GM23248 (cell line): ENCODE results near the gene SMC1B. TPM values are rescaled to one million over a fixed set of nuclear protein-coding genes. Genes with fewer than 3 reads are reported as not detected.

ENCODE experiments used
- DNase-seq: peaks from one replicate; pipeline ENCODE4 v3.0.0-alpha.2; 2015
- H2AFZ ChIP-seq: fragments of 200-600 bp; sonication (generic); 2 replicates; pipeline ENCODE4 v1.6.1; 2016; ENCODE audit warnings: antibody characterized with exemption
- H3F3A ChIP-seq: fragments of 200-600 bp; sonication (generic); 2 replicates; pipeline ENCODE4 v1.6.1; 2016; ENCODE audit warnings: mild to moderate bottlenecking, antibody characterized with exemption, mixed run types; ENCODE audit not compliant: insufficient read depth
- H3K27ac ChIP-seq: fragments of 200-600 bp; sonication (generic); 2 replicates; pipeline ENCODE4 v1.5.1; 2016; ENCODE audit warnings: mild to moderate bottlenecking
- H3K27me3 ChIP-seq: fragments of 200-600 bp; sonication (generic); replicated peaks from 2 replicates; pipeline ENCODE4 v1.6.1; 2016; ENCODE audit warnings: mild to moderate bottlenecking; ENCODE audit not compliant: insufficient read depth
- H3K36me3 ChIP-seq: fragments of 200-600 bp; sonication (generic); 2 replicates; pipeline ENCODE4 v1.6.1; 2016; ENCODE audit warnings: low read depth, mild to moderate bottlenecking
- H3K4me1 ChIP-seq: fragments of 200-600 bp; sonication (generic); 2 replicates; pipeline ENCODE4 v1.6.1; 2016; ENCODE audit warnings: mild to moderate bottlenecking; ENCODE audit not compliant: insufficient read depth
- H3K4me2 ChIP-seq: fragments of 200-600 bp; sonication (generic); one replicate; pipeline ENCODE4 v1.6.1; 2016; ENCODE audit warnings: mild to moderate bottlenecking; ENCODE audit not compliant: unreplicated experiment
- H3K4me3 ChIP-seq: fragments of 200-600 bp; sonication (generic); 2 replicates; pipeline ENCODE4 v1.5.1; 2016; ENCODE audit warnings: mild to moderate bottlenecking
- H3K79me2 ChIP-seq: fragments of 200-600 bp; sonication (generic); 2 replicates; pipeline ENCODE4 v1.6.1; 2016; ENCODE audit warnings: mild to moderate bottlenecking; ENCODE audit not compliant: insufficient read depth
- H3K9ac ChIP-seq: fragments of 200-600 bp; sonication (generic); 2 replicates; pipeline ENCODE4 v1.6.1; 2016; ENCODE audit warnings: mild to moderate bottlenecking
- H3K9me2 ChIP-seq: fragments of 200-600 bp; sonication (generic); 2 replicates; pipeline ENCODE4 v1.6.1; 2016; ENCODE audit warnings: mixed run types, mild to moderate bottlenecking, moderate library complexity; ENCODE audit not compliant: insufficient read depth
- H3K9me3 ChIP-seq: fragments of 200-600 bp; sonication (generic); one replicate; pipeline ENCODE4 v1.6.1; 2017; ENCODE audit warnings: low read depth
- H4K20me1 ChIP-seq: fragments of 200-600 bp; sonication (generic); 2 replicates; pipeline ENCODE4 v1.6.0; 2016; ENCODE audit not compliant: insufficient read depth
- EZH2 ChIP-seq: fragments of 200-600 bp; sonication (generic); IDR thresholded peaks from 2 replicates; pipeline ENCODE4 v1.6.1; 2018; ENCODE audit warnings: antibody characterized with exemption, mild to moderate bottlenecking; ENCODE audit not compliant: insufficient read depth, poor library complexity, severe bottlenecking
- EZH2phosphoT487 ChIP-seq: fragments of 200-600 bp; sonication (generic); IDR thresholded peaks from 2 replicates; pipeline ENCODE4 v1.6.1; 2018; ENCODE audit warnings: antibody characterized with exemption, moderate library complexity, mild to moderate bottlenecking, low read depth; ENCODE audit not compliant: insufficient read depth
- WGBS, 2 experiments: methylation state at CpG; one replicate each; pipeline ENCODE4 v1.1.6; 2015 to 2017; ENCODE audit warnings: low lambda C conversion rate in 2 of 2, low coverage in 1 of 2; ENCODE audit errors: missing lambda C conversion rate in 2 of 2; 5-methylcytosine and 5-hydroxymethylcytosine counted together
- in situ Hi-C: fragments of 300-500 bp; cut with MboI; formaldehyde crosslinking; loops from 2 replicates; pipeline ENCODE4 v1.15.0; 2020
- polyA plus RNA-seq: library from polyadenylated mRNA; unstranded; fragments of >200 nt; fragmentation: Nextera tagmentation; extraction: Ambion mirVana; gene quantifications from 2 replicates; pipeline ENCODE4 v1.2.1, GENCODE V29; 2016
- total RNA-seq: library from RNA; depleted of rRNA; stranded (reverse); fragments of >200 nt; shearing (Covaris generic); gene quantifications from 2 replicates; pipeline ENCODE4 v1.2.3, GENCODE V29; 2014

The SMC1B gene
- total and polyA plus RNA-seq, 2 experiments from 2014 or later: 0.08 TPM; not detected in 1

- WGBS, 2 experiments: 64 to 70% methylated on average over 3 of the region's 3 CpGs
- H3F3A ChIP-seq: no peaks in the 10 kb centered on the region
- no peak for DNase-seq
- H3K9me2 ChIP-seq: no peaks in the 10 kb centered on the region
- H3K79me2 ChIP-seq: no peaks in the 10 kb centered on the region
- no peak overlapping the region for H2AFZ ChIP-seq
- no peak overlapping the region for H3K4me2 ChIP-seq
- no peaks in the 10 kb centered on the region for H3K4me1 ChIP-seq
- TF ChIP-seq EZH2phosphoT487 (no peak), EZH2 (no peak)
- H3K27me3 ChIP-seq: 0 out of 2 replicates have a peak, but pooled peaks cover 3% of the 10 kb centered on the region
- H4K20me1 ChIP-seq: no peaks in the 10 kb centered on the region
- no peak overlapping the region for H3K4me3 ChIP-seq
- in situ Hi-C loops: no loop called here
- no peaks in the 10 kb centered on the region for H3K9me3 ChIP-seq
- no peak overlapping the region for H3K27ac ChIP-seq
- no peaks in the 10 kb centered on the region for H3K36me3 ChIP-seq
- H3K9ac ChIP-seq: no peak overlapping the region
Measured at GRCh38 chr22:45402466-45402985, 10.9 kb downstream of the SMC1B start.

- H3K27ac ChIP-seq: no peak overlapping the region
- H3K27me3 ChIP-seq: peaks cover 3% of the 10 kb centered on the region; the same call in 1 of the 2 replicates
- 50 to 54% methylated on average over 5 of the region's 5 CpGs for WGBS, 2 experiments
- in situ Hi-C loops: no loop called here
- TF ChIP-seq EZH2: no peak
- no peak for TF ChIP-seq EZH2phosphoT487
- no peaks in the 10 kb centered on the region for H3K9me2 ChIP-seq
- H3K9me3 ChIP-seq: no peaks in the 10 kb centered on the region
- no peaks in the 10 kb centered on the region for H4K20me1 ChIP-seq
- no peaks in the 10 kb centered on the region for H3K36me3 ChIP-seq
- H3K4me3 ChIP-seq: no peak overlapping the region
- H3K79me2 ChIP-seq: no peaks in the 10 kb centered on the region
- no peak overlapping the region for H3K9ac ChIP-seq
- H3K4me2 ChIP-seq: no peak overlapping the region
- no peaks in the 10 kb centered on the region for H3F3A ChIP-seq
- H3K4me1 ChIP-seq: no peaks in the 10 kb centered on the region
- DNase-seq: no peak
- H2AFZ ChIP-seq: no peak overlapping the region
Measured at GRCh38 chr22:45399712-45400445, 13.5 kb downstream of the SMC1B start.

GRCh38 chr22:45398214-45398613 lies 15.2 kb downstream of the SMC1B start:
- Histone ChIP-seq H3K9me3 (no peaks in the 10 kb centered on the region), H3K36me3 (no peaks in the 10 kb centered on the region), H3K4me2 (no peak overlapping the region), H3K79me2 (no peaks in the 10 kb centered on the region), H2AFZ (no peak overlapping the region), H3K27me3 (peaks cover 8% of the 10 kb centered on the region; the same call in 1 of the 2 replicates), H3K4me1 (no peaks in the 10 kb centered on the region), H4K20me1 (no peaks in the 10 kb centered on the region), H3K4me3 (no peak overlapping the region), H3F3A (no peaks in the 10 kb centered on the region), H3K9ac (no peak overlapping the region), H3K9me2 (no peaks in the 10 kb centered on the region), H3K27ac (no peak overlapping the region)
- TF ChIP-seq EZH2 (no peak), EZH2phosphoT487 (no peak)
- DNase-seq: no peak
- WGBS, 2 experiments: 72 to 74% methylated on average over 13 of the region's 13 CpGs
- in situ Hi-C loops: no loop called here

- Histone ChIP-seq H3K9me3 (no peaks in the 10 kb centered on the region), H3K9me2 (no peaks in the 10 kb centered on the region), H2AFZ (no peak overlapping the region), H3K4me1 (no peaks in the 10 kb centered on the region), H3K36me3 (no peaks in the 10 kb centered on the region), H3F3A (no peaks in the 10 kb centered on the region), H4K20me1 (no peaks in the 10 kb centered on the region), H3K27ac (no peak overlapping the region), H3K9ac (no peak overlapping the region), H3K4me3 (no peak overlapping the region), H3K27me3 (peaks cover 13% of the 10 kb centered on the region; the same call in 1 of the 2 replicates), H3K79me2 (no peaks in the 10 kb centered on the region), H3K4me2 (no peak overlapping the region)
- no peak for DNase-seq
- in situ Hi-C loops: no loop called here
- no peak for TF ChIP-seq EZH2phosphoT487
- no peak for TF ChIP-seq EZH2
- 86 to 88% methylated on average over 5 of the region's 5 CpGs for WGBS, 2 experiments
Measured at GRCh38 chr22:45397806-45398205, 15.6 kb downstream of the SMC1B start.
